HT1080 (cell line): ENCODE results near the gene ADAM30. TPM values are rescaled to one million over a fixed set of nuclear protein-coding genes. Genes with fewer than 3 reads are reported as not detected.

ENCODE experiments used
- DNase-seq: peaks from one replicate; pipeline ENCODE4 v3.0.0-alpha.2; 2015; ENCODE audit warnings: low read depth
- total RNA-seq: library from RNA; depleted of rRNA; stranded (reverse); fragments of >200 nt; shearing (Covaris generic); gene quantifications from 2 replicates; pipeline ENCODE4 v1.2.3, GENCODE V29; 2014

The ADAM30 gene
- total RNA-seq, 1 experiment from 2014 or later, result not detected

DNA sequence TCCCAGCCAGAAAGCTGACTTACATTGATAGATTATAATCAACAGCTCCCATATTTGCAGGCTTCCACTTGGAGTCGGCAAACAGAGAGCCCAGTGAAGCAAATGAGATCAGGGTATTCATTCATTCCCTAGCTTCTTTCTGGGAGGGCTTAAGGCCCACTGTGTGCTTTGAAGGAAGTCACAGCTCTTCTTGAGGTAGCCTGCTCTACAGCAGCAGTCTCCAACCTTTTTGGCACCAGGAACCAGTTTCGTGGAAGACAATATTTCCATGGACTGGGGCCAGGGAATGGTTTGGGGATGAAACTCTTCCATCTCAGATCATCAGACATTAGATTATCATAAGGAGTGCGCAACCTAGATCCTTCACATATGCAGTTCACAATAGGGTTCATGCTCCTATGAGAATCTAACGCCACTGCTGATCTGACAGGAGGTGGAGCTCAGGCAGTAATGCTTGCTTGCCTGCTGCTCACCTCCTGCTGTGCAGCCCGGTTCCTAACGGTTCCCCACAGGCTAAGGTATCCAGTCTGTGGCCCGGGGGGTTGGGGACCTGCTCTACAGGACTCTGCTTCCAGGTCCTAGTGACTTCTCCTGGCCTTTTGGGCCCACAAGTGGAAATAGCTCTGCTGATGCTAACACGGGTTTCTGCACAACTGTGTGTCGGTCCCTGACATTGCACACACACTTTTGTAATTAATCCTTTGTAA, 13.7 kb upstream of the ADAM30 start:
- DNase-seq, result no peak

GRCh38 chr1:119908661-119909060, 12.3 kb upstream of the ADAM30 start:
- DNase-seq, result no peak

GRCh38 chr1:119906927-119907652, 10.8 kb upstream of the ADAM30 start:
- DNase-seq, result no peak

- no peak for DNase-seq
Observed at GRCh38 chr1:119903443-119903835, 7.1 kb upstream of the ADAM30 start.

GRCh38 chr1:119902775-119903442, 6.6 kb upstream of the ADAM30 start:
- DNase-seq, result no peak

GRCh38 chr1:119898981-119899720, 2.8 kb upstream of the ADAM30 start:
- DNase-seq, result no peak

DNA sequence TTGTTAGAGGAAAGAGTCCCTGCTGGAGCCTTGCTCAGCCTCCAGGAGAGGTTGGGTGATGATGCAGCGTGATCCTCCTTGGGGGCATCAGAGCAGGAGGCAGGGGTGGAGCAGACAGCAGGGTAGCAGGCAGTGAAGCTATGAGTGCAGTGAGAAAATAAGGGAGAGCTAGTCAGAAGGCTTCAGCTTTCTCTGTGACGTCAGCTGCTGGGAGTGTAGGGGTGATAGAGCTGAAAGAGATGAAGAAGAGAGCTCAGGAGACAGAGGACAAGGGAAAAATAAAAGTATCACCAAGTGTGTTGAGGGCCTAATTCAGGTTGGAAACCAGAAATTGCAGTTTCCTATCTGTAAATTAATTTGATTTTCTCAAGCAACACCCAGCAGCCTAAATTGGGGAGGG, 2.2 kb upstream of the ADAM30 start:
- no peak for DNase-seq

- DNase-seq, result no peak
Observed at GRCh38 chr1:119895102-119895501, 1.2 kb downstream of the ADAM30 start.

- no peak for DNase-seq
Observed at GRCh38 chr1:119893827-119894700, 2.3 kb downstream of the ADAM30 start.

GRCh38 chr1:119893238-119893791, 3.0 kb downstream of the ADAM30 start:
- no peak for DNase-seq

DNA sequence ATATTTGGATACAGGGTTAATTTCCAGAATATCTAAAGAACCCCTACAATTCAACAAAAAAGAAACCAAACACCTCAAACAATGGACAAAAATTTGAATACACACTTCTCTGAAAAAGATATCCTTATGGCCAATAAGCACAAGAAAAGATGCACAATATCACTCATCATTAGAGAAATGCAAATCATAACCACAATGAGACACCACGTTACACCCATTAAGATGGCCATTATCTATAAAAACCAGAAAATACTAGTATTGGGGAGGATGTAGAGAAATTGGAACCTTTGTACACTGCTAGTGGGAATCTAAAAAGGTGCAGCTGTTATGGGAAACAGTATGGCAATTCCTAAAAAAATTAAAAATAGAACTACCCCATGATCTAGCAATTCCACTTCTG, 4.9 kb downstream of the ADAM30 start:
- DNase-seq, result no peak

DNA sequence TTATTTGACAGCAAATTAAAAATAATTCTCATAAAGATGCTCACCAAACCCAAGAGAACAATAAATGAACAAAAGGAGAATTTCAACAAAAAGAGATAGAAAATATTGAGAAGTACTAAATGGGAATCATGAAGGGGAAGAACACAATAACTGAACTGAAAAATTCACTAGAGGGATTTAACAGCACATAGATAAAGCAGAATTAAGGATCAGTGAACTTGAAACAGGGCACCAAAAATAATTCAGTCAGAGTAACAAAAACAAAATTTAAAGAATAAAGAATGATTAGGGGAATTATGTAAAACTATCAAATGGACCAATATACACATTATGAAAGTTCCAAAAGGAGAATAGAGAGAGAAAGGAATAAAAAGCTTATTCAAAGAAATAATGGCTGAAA, 7.8 kb downstream of the ADAM30 start:
- DNase-seq, result no peak

DNA sequence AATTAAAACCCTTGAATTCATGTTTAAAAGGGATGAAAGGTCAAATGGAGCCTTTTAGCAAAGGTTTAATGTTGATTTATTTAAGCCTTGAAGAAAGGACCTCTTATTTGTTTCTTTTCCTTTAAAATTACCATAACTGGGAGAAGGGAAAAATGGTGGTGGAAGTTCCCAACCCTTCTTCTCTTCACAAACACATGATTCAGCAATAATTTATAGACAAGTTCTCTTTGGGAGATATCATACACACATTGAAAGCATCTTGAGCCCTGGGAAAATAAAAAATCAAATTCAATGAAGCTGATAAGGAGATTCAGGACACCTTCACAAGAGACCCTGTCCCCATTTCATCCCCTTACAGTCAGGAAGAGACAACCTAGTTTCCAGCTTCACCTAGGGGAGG, 8.9 kb downstream of the ADAM30 start:
- no peak for DNase-seq

DNA sequence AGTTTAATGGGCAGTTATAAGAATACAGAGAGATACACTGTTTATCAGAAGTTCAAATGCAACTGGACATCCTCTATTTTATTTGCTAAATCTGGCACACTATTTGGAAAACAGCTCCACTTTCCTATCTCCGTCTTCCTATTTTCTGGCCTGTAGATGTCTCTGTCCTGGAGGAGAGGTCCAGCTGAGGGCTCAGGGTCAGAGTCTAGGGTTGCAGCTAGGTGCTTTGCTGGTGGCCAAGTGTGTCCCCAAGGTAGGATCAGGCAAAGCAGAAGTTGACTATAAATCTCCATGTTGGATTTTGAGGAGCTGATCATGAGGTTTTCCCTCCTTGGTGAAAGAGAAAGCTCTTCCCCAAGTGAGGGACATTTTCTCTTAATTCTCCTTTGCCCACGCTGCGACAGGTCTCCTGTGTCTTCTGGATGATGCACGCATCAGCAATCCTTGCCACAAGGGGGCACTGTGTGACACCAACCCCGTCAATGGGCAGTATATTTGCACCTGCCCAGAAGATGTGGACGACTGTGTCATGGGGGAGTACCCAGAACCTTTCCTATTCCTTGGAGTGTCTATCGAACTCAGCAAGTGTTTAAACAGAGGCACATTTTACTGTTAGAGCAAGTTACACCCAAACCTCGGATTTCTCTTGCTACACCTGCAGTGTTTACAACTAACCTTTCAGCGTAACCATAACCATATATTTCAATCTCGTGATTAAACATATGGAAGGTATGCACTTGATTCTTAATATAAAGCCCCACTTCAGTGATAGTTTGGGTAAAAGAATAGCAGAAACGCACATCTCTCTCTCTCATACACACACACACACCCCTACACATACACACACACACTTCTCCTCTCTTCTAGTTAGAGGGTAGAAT, 10.2 kb downstream of the ADAM30 start:
- peak; percentile 50 for DNase-seq

DNA sequence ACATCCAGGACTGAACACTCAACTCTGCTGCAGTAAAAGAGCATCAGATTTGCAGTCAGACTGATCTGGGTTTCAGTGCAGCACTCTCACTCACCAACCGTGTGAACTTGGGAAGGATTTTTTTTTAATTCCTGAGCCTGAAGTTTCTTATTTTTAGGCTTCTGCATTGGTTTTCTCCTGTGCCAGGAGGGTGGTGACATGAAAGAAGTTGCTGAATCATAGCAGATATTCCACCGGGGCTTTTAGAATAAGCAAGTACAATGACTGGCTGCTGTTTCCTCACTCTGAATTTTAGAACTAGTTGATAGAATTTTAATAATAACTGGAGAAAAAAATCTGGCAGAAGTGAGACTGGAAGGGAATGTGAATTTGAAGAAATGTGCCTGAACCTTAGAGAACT, 11.6 kb downstream of the ADAM30 start:
- DNase-seq, result no peak

DNA sequence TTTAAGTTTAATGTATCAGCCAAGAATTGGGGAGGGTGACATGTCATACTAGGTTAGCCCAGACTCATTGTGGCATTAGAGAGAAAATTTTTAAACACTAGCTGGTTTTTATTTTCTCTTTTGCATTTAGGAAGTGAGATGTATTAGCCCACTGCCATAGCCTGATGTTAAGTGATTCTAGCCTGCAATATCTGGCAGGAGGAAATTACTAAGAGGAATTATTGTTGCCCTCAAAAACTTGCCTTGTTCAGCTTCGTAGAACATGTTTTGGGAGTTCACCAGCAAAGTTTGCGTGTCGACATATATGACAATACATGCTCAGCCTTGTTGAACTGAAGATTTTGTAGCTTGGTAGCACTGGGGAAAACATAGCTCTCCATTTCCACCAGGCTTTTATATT, 12.5 kb downstream of the ADAM30 start:
- no peak for DNase-seq

DNA sequence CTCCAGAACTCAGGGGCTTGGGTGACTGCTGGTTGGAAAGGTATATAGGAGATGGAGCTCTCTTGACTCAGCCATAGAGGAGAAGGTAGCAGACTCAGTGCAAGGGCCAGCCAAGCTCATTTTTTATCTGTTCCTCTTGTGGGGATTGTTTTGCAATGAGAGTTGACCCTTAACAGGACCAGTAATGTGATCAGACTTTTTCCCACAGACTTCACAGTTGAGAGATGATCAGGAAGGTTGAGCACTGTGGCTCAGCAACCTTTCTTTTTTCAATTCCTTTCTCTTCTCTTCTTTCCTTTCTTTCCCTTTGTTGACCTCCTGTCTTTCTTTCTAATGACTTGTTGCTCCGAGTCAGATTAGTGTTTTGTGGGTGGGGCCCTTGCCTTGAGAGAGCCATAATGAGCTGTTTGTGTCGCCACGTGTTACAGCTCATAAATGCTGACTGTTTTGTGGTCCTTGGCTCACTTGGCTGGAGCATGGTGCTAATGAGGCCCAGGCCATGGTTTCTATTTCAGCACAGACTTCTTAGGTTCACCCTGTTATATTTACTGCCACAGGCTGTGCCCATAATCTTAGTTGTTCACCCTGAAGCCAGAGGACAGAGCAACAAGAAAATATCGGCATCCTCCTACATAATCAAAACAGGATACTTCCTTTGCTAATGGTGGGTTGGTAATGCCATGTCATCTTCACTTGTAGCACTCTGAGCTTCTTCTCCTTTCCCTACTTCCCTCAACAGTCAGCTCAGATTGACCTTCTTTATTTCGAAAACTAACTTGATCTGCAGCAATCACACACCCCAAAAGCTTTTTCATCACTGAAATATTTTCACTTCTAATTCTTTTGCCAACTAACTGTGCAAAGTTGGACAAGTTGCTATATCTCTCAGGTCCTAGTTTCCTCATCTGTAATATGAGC, 13.9 kb downstream of the ADAM30 start:
- DNase-seq, result no peak
